HG02623 (cell line): ENCODE results near the gene HSPA9.

Experiments used
- ATAC-seq: cut with Tn5 transposase; IDR thresholded peaks from one replicate; pipeline ENCODE4 v1.9.1; 2021; ENCODE audit warnings: moderate library complexity; ENCODE audit not compliant: unreplicated experiment

The HSPA9 gene

GRCh38 chr5:138564242-138564641 lies 11.0 kb downstream of the HSPA9 start:
- ATAC-seq: no peak

- no peak for ATAC-seq
Measured at GRCh38 chr5:138563340-138564118, 11.7 kb downstream of the HSPA9 start.

GRCh38 chr5:138560971-138561370 lies 14.2 kb downstream of the HSPA9 start:
- no peak for ATAC-seq

- ATAC-seq: no peak
Measured at GRCh38 chr5:138559937-138560336, 15.3 kb downstream of the HSPA9 start.

- no peak for ATAC-seq
Measured at GRCh38 chr5:138557677-138558076, 17.5 kb downstream of the HSPA9 start.

GRCh38 chr5:138554143-138554542 lies 21.1 kb downstream of the HSPA9 start:
- ATAC-seq: no peak

GRCh38 chr5:138553437-138554095 lies 21.6 kb downstream of the HSPA9 start:
- ATAC-seq: no peak

GRCh38 chr5:138552657-138553056 lies 22.5 kb downstream of the HSPA9 start:
- ATAC-seq: no peak

GRCh38 chr5:138549414-138549813 lies 25.8 kb downstream of the HSPA9 start:
- ATAC-seq: no peak

- ATAC-seq: no peak
Measured at GRCh38 chr5:138545919-138546562, 29.2 kb downstream of the HSPA9 start.

- no peak for ATAC-seq
Measured at GRCh38 chr5:138544181-138545134, 30.7 kb downstream of the HSPA9 start.

GRCh38 chr5:138543730-138544104 lies 31.5 kb downstream of the HSPA9 start:
- peak; percentile 30 for ATAC-seq

GRCh38 chr5:138542956-138543729 lies 32.1 kb downstream of the HSPA9 start, which contains the start of gene ETF1:
TSS of gene ETF1 (minus strand) at chr5:138543236. CDS start at chr5:138542918, 318 bp downstream.
- ATAC-seq: peak; percentile 88

- no peak for ATAC-seq
Measured at GRCh38 chr5:138542180-138542955, 32.8 kb downstream of the HSPA9 start.

GRCh38 chr5:138541511-138542179 lies 33.6 kb downstream of the HSPA9 start:
- ATAC-seq: no peak

- ATAC-seq: no peak
Measured at GRCh38 chr5:138539791-138540190, 35.4 kb downstream of the HSPA9 start.

GRCh38 chr5:138538943-138539627 lies 36.1 kb downstream of the HSPA9 start:
- ATAC-seq: no peak

- no peak for ATAC-seq
Measured at GRCh38 chr5:138536665-138537315, 38.4 kb downstream of the HSPA9 start.
